ENCODE data around the gene KREMEN2.

KREMEN2 gene

GRCh38 chr16:2985462-2985861 is 21.4 kb downstream of the KREMEN2 start:
- Histone ChIP-seq H3K4me2 (ENCODE audit: low read length) (no peak overlapping the region), H2AFZ (ENCODE audit: low read depth, low read length) (no peak overlapping the region), H3K4me1 (ENCODE audit: low read length) (peaks cover 7% of the 10 kb centered on the region), H3K4me3 (ENCODE audit: low read length) (no peak overlapping the region), H3K79me2 (ENCODE audit: low read length) (no peaks in the 10 kb centered on the region), H4K20me1 (ENCODE audit: insufficient read depth, low read length) (no peaks in the 10 kb centered on the region), H3K27ac (ENCODE audit: low read length) (no peak overlapping the region), H3K36me3 (replicated peaks; ENCODE audit: low read depth, low read length) (no peaks in the 10 kb centered on the region), H3K9me3 (ENCODE audit: insufficient read depth, low read length) (no peaks in the 10 kb centered on the region), H3K27me3 (ENCODE audit: low read depth, low read length) (peaks cover 20% of the 10 kb centered on the region), H3K9ac (ENCODE audit: low read length) (no peak overlapping the region)
- no peak for TF ChIP-seq CTCF (IDR thresholded peaks at IDR 0.05; ENCODE audit: low read depth, low read length)
- no peak for TF ChIP-seq EZH2phosphoT487 (IDR thresholded peaks at IDR 0.05; ENCODE audit: low read depth)

- Histone ChIP-seq H3K27ac (ENCODE audit: low read length) (no peak overlapping the region), H3K4me1 (ENCODE audit: low read length) (peaks cover 7% of the 10 kb centered on the region), H3K4me2 (ENCODE audit: low read length) (no peak overlapping the region)
Measured at GRCh38 chr16:2985893-2986355, 21.8 kb downstream of the KREMEN2 start.

GRCh38 chr16:2986623-2987188 is 22.6 kb downstream of the KREMEN2 start:
- Histone ChIP-seq H3K4me2 (ENCODE audit: low read length) (no peak overlapping the region), H3K27me3 (ENCODE audit: low read depth, low read length) (peaks cover 25% of the 10 kb centered on the region), H3K36me3 (replicated peaks; ENCODE audit: low read depth, low read length) (no peaks in the 10 kb centered on the region), H2AFZ (ENCODE audit: low read depth, low read length) (no peak overlapping the region), H3K79me2 (ENCODE audit: low read length) (no peaks in the 10 kb centered on the region), H3K9ac (ENCODE audit: low read length) (no peak overlapping the region), H3K4me3 (ENCODE audit: low read length) (no peak overlapping the region), H3K27ac (ENCODE audit: low read length) (no peak overlapping the region), H4K20me1 (ENCODE audit: insufficient read depth, low read length) (no peaks in the 10 kb centered on the region), H3K4me1 (ENCODE audit: low read length) (peaks cover 4% of the 10 kb centered on the region), H3K9me3 (ENCODE audit: insufficient read depth, low read length) (no peaks in the 10 kb centered on the region)
- no peak for TF ChIP-seq EZH2phosphoT487 (IDR thresholded peaks at IDR 0.05; ENCODE audit: low read depth)
- TF ChIP-seq CTCF (IDR thresholded peaks at IDR 0.05; ENCODE audit: low read depth, low read length), result no peak

More at GRCh38 chr16:2985893-2986355, 21.8 kb downstream of the KREMEN2 start:
- H3K4me3 ChIP-seq (ENCODE audit: low read length), result no peak overlapping the region
- no peak for TF ChIP-seq EZH2phosphoT487 (IDR thresholded peaks at IDR 0.05; ENCODE audit: low read depth)
- TF ChIP-seq CTCF (IDR thresholded peaks at IDR 0.05; ENCODE audit: low read depth, low read length), result no peak
- no peaks in the 10 kb centered on the region for H4K20me1 ChIP-seq (ENCODE audit: insufficient read depth, low read length)
- no peaks in the 10 kb centered on the region for H3K9me3 ChIP-seq (ENCODE audit: insufficient read depth, low read length)
- no peak overlapping the region for H3K9ac ChIP-seq (ENCODE audit: low read length)
- no peaks in the 10 kb centered on the region for H3K79me2 ChIP-seq (ENCODE audit: low read length)
- no peaks in the 10 kb centered on the region for H3K36me3 ChIP-seq (replicated peaks; ENCODE audit: low read depth, low read length)
- H2AFZ ChIP-seq (ENCODE audit: low read depth, low read length), result no peak overlapping the region
- H3K27me3 ChIP-seq (ENCODE audit: low read depth, low read length), result peaks cover 24% of the 10 kb centered on the region

GRCh38 chr16:2987286-2987685 is 23.2 kb downstream of the KREMEN2 start:
- no peaks in the 10 kb centered on the region for H3K9me3 ChIP-seq (ENCODE audit: insufficient read depth, low read length)
- H3K4me2 ChIP-seq (ENCODE audit: low read length), result no peak overlapping the region
- H3K36me3 ChIP-seq (replicated peaks; ENCODE audit: low read depth, low read length), result no peaks in the 10 kb centered on the region
- no peaks in the 10 kb centered on the region for H4K20me1 ChIP-seq (ENCODE audit: insufficient read depth, low read length)
- H3K4me1 ChIP-seq (ENCODE audit: low read length), result peaks cover 4% of the 10 kb centered on the region
- no peak overlapping the region for H2AFZ ChIP-seq (ENCODE audit: low read depth, low read length)
- H3K4me3 ChIP-seq (ENCODE audit: low read length), result no peak overlapping the region
- no peak overlapping the region for H3K9ac ChIP-seq (ENCODE audit: low read length)
- peaks cover 25% of the 10 kb centered on the region for H3K27me3 ChIP-seq (ENCODE audit: low read depth, low read length)
- no peaks in the 10 kb centered on the region for H3K79me2 ChIP-seq (ENCODE audit: low read length)
- no peak overlapping the region for H3K27ac ChIP-seq (ENCODE audit: low read length)
- no peak for TF ChIP-seq EZH2phosphoT487 (IDR thresholded peaks at IDR 0.05; ENCODE audit: low read depth)
- TF ChIP-seq CTCF (IDR thresholded peaks at IDR 0.05; ENCODE audit: low read depth, low read length), result no peak
